Astrocyte (in vitro differentiated cells and primary cell): Measurements from ENCODE around the gene PMF1. TPM values are rescaled to one million over a fixed set of nuclear protein-coding genes. Genes with fewer than 3 reads are reported as not detected.
A peak's percentile ranks its signal among the peaks of the same experiment; 100 is the strongest.
"Not testable (repeated sequence)": the region's sequence is repeated elsewhere in the genome, so short reads cannot be mapped to it uniquely, and the experiment has no call there.

ENCODE experiments used
- DNase-seq: peaks from one replicate; pipeline ENCODE4 v3.0.0-alpha.2; 2010; ENCODE audit warnings: low read depth
- FAIRE-seq: peaks from 2 replicates; lab custom pipeline; 2011; peaks lifted over from hg19 to GRCh38; lab: Jason Lieb, UNC
- H2AFZ ChIP-seq: 2 replicates; pipeline ENCODE4 v1.6.0; 2012; ENCODE audit warnings: low read depth, low read length, inconsistent platforms
- H3K27ac ChIP-seq: 2 replicates; pipeline ENCODE4 v1.5.1; 2011; ENCODE audit warnings: low read depth, low read length, inconsistent platforms
- H3K27me3 ChIP-seq: 2 replicates; pipeline ENCODE4 v1.6.0; 2011; ENCODE audit warnings: low read length, inconsistent platforms; ENCODE audit not compliant: insufficient read depth
- H3K36me3 ChIP-seq: 2 replicates; pipeline ENCODE4 v1.5.1; 2011; ENCODE audit warnings: low read length, inconsistent platforms; ENCODE audit not compliant: insufficient read depth
- H3K4me1 ChIP-seq: 2 replicates; pipeline ENCODE4 v1.5.1; 2011; ENCODE audit warnings: low read length, inconsistent platforms; ENCODE audit not compliant: insufficient read depth
- H3K4me2 ChIP-seq: 2 replicates; pipeline ENCODE4 v1.6.0; 2012; ENCODE audit warnings: low read length, inconsistent platforms
- H3K4me3 ChIP-seq: 2 replicates; pipeline ENCODE4 v1.5.1; 2011; ENCODE audit warnings: low read depth, mild to moderate bottlenecking, low read length, inconsistent platforms; ENCODE audit not compliant: insufficient read depth
- H3K79me2 ChIP-seq: 2 replicates; pipeline ENCODE4 v1.6.0; 2012; ENCODE audit warnings: mild to moderate bottlenecking, low read length, inconsistent platforms; ENCODE audit not compliant: insufficient read depth
- H3K9ac ChIP-seq: 2 replicates; pipeline ENCODE4 v1.6.0; 2012; ENCODE audit warnings: mild to moderate bottlenecking, low read length, inconsistent platforms
- H3K9me3 ChIP-seq: 2 replicates; pipeline ENCODE4 v1.5.1; 2012; ENCODE audit warnings: low read depth, mild to moderate bottlenecking, low read length, inconsistent platforms; ENCODE audit not compliant: insufficient read depth
- H4K20me1 ChIP-seq: 2 replicates; pipeline ENCODE4 v1.6.0; 2012; ENCODE audit warnings: low read length, inconsistent platforms; ENCODE audit not compliant: insufficient read depth
- H3K27ac Mint-ChIP-seq: one replicate; pipeline ENCODE4 v1.8.0; 2021; ENCODE audit warnings: mild to moderate bottlenecking, mixed read lengths; ENCODE audit not compliant: unreplicated experiment
- H3K27me3 Mint-ChIP-seq: one replicate; pipeline ENCODE4 v1.8.0; 2021; ENCODE audit warnings: low read depth, mixed read lengths; ENCODE audit not compliant: unreplicated experiment
- H3K36me3 Mint-ChIP-seq: one replicate; pipeline ENCODE4 v1.8.0; 2021; ENCODE audit warnings: low read depth, mixed read lengths; ENCODE audit not compliant: unreplicated experiment
- H3K4me1 Mint-ChIP-seq: one replicate; pipeline ENCODE4 v1.8.0; 2021; ENCODE audit warnings: low read depth, mixed read lengths; ENCODE audit not compliant: unreplicated experiment
- H3K4me3 Mint-ChIP-seq: one replicate; pipeline ENCODE4 v1.8.0; 2021; ENCODE audit warnings: mild to moderate bottlenecking, moderate library complexity, mixed read lengths; ENCODE audit not compliant: unreplicated experiment
- H3K9me3 Mint-ChIP-seq: one replicate; pipeline ENCODE4 v1.8.0; 2021; ENCODE audit warnings: mild to moderate bottlenecking, mixed read lengths; ENCODE audit not compliant: unreplicated experiment
- EZH2 ChIP-seq: IDR thresholded peaks from 2 replicates; pipeline ENCODE4 v1.6.1; 2012; ENCODE audit warnings: mild to moderate bottlenecking, low read length, inconsistent platforms; ENCODE audit not compliant: insufficient read depth
- total RNA-seq: library from RNA; stranded (reverse); gene quantifications from 2 replicates; pipeline ENCODE4 v1.2.1, GENCODE V29; 2021
- TF ChIP-seq, protein P1 (sequence below): IDR thresholded peaks from 2 replicates; pipeline ENCODE4 v1.5.1; 2011; ENCODE audit warnings: low read depth, mild to moderate bottlenecking, inconsistent platforms, low read length, moderate library complexity; ENCODE audit not compliant: insufficient read depth

PMF1 gene
- total RNA-seq, 1 donor from 2014 or later, result 29.9 TPM

DNA sequence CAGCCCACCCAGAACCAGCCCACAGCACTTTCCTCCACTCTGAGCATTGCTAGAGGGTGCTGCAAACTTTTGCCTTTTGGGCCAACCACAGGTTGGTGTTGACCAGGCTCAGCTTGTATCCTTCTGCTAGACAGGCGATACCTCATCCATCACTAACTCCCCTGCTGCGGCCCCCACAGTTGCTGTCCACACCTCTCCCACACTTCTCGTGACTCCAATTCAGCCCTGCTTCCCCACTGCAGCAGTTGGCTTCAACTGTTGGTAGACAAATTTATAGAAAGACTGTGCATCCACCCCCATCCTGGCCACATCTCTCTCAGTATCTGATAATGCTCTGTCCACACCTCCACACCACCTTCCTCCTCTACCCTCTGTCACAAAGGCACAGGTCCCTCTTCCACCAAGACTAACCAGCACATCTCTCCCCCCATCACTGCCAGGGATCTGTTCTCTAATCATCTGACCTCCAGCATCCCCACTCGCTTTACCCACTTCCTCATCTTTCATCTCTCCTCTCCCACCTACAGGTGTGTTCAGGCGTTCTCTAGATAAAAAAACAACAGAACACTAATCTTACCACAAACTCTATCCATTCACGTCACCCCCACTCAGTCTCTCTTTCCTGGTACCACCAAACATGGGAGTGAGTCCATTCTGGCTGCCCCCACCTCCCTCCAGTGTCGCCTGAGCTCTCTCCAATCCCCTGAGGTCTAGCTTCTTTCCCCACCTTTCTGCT is 34.7 kb upstream of the PMF1 start:
- Histone ChIP-seq H3K4me2 (no peak overlapping the region), H3K36me3 (no peaks in the 10 kb centered on the region), H3K79me2 (no peaks in the 10 kb centered on the region), H2AFZ (no peak overlapping the region), H3K27me3 (peaks cover 2% of the 10 kb centered on the region), H3K9me3 (no peaks in the 10 kb centered on the region), H4K20me1 (no peaks in the 10 kb centered on the region), H3K4me3 (no peak overlapping the region), H3K27ac (no peak overlapping the region), H3K9ac (no peak overlapping the region), H3K4me1 (no peaks in the 10 kb centered on the region)
- no peak overlapping the region for H3K4me3 Mint-ChIP-seq
- DNase-seq (no peak), FAIRE-seq (no peak)
- H3K27ac Mint-ChIP-seq, result peak overlapping the region; percentile 42
- H3K9me3 Mint-ChIP-seq, result no peaks in the 10 kb centered on the region
- peaks cover 7% of the 10 kb centered on the region for H3K4me1 Mint-ChIP-seq
- no peak for TF ChIP-seq EZH2
- TF ChIP-seq, protein P1, sequence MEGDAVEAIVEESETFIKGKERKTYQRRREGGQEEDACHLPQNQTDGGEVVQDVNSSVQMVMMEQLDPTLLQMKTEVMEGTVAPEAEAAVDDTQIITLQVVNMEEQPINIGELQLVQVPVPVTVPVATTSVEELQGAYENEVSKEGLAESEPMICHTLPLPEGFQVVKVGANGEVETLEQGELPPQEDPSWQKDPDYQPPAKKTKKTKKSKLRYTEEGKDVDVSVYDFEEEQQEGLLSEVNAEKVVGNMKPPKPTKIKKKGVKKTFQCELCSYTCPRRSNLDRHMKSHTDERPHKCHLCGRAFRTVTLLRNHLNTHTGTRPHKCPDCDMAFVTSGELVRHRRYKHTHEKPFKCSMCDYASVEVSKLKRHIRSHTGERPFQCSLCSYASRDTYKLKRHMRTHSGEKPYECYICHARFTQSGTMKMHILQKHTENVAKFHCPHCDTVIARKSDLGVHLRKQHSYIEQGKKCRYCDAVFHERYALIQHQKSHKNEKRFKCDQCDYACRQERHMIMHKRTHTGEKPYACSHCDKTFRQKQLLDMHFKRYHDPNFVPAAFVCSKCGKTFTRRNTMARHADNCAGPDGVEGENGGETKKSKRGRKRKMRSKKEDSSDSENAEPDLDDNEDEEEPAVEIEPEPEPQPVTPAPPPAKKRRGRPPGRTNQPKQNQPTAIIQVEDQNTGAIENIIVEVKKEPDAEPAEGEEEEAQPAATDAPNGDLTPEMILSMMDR, result no peak
- H3K27me3 Mint-ChIP-seq, result peaks cover 27% of the 10 kb centered on the region
- H3K36me3 Mint-ChIP-seq, result no peaks in the 10 kb centered on the region

DNA sequence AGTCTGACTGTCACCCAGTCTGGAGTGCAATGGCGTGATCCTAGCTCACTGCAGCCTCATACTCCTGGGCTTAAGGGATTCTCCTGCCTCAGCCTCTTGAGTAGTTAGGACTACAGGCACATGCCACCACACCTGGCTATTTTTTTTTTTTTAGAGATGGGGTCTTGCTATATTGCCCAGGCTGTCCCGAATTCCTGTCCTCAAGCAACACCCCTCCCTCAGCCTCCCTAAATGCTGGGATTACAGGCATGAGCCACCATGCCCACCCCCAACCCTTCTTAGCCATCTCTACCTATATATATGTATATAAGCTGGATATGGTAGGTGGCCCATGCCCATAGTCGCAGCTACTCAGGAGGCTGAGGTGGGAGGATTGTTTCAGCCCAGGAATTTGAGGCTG is 32.3 kb upstream of the PMF1 start:
- H3K27me3 ChIP-seq, result no peaks in the 10 kb centered on the region
- H3K4me1 ChIP-seq, result no peaks in the 10 kb centered on the region
- no peaks in the 10 kb centered on the region for H3K36me3 Mint-ChIP-seq
- no peak overlapping the region for H3K4me3 ChIP-seq
- TF ChIP-seq, protein P1, result no peak
- no peak for TF ChIP-seq EZH2
- no peak overlapping the region for H2AFZ ChIP-seq
- no peak overlapping the region for H3K4me2 ChIP-seq
- no peak overlapping the region for H3K27ac ChIP-seq
- no peak overlapping the region for H3K4me3 Mint-ChIP-seq
- no peak overlapping the region for H3K27ac Mint-ChIP-seq
- H3K9me3 Mint-ChIP-seq, result no peaks in the 10 kb centered on the region
- H3K9ac ChIP-seq, result no peak overlapping the region
- DNase-seq, result no peak
- H3K79me2 ChIP-seq, result no peaks in the 10 kb centered on the region
- H3K27me3 Mint-ChIP-seq, result peaks cover 17% of the 10 kb centered on the region
- peaks cover 7% of the 10 kb centered on the region for H3K4me1 Mint-ChIP-seq
- H3K9me3 ChIP-seq, result no peaks in the 10 kb centered on the region
- H4K20me1 ChIP-seq, result no peaks in the 10 kb centered on the region
- no peaks in the 10 kb centered on the region for H3K36me3 ChIP-seq
- no peak for FAIRE-seq

DNA sequence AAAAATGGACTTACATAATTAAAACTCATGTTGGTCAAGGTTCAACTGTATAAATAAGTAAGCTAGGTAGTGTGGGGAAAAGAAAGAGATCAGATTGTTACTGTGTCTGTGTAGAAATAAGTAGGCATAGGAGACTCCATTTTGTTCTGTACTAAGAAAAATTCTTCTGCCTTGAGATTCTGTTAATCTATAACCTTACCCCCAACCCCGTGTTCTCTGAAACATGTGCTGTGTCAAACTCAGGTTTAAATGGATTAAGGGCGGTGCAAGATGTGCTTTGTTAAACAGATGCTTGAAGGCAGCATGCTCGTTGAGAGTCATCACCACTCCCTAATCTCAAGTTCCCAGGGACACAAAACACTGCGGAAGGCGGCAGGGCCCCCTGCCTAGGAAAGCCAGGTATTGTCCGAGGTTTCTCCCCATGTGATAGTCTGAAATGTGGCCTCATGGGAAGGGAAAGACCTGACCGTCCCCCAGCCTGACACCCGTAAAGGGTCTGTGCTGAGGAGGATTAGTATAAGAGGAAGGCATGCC is 31.3 kb upstream of the PMF1 start:
- H3K4me1 Mint-ChIP-seq, H4K20me1 ChIP-seq, DNase-seq, H3K9ac ChIP-seq, H3K9me3 ChIP-seq, H3K36me3 ChIP-seq, H3K9me3 Mint-ChIP-seq, H3K4me3 Mint-ChIP-seq, H3K4me2 ChIP-seq, H3K79me2 ChIP-seq, H3K4me1 ChIP-seq, H3K27me3 ChIP-seq, H3K4me3 ChIP-seq, H3K27ac ChIP-seq, FAIRE-seq, H3K36me3 Mint-ChIP-seq, H2AFZ ChIP-seq: not testable (repeated sequence)
- Mint-ChIP-seq H3K27ac (peak overlapping the region; percentile 72), H3K27me3 (peaks cover 12% of the 10 kb centered on the region)

DNA sequence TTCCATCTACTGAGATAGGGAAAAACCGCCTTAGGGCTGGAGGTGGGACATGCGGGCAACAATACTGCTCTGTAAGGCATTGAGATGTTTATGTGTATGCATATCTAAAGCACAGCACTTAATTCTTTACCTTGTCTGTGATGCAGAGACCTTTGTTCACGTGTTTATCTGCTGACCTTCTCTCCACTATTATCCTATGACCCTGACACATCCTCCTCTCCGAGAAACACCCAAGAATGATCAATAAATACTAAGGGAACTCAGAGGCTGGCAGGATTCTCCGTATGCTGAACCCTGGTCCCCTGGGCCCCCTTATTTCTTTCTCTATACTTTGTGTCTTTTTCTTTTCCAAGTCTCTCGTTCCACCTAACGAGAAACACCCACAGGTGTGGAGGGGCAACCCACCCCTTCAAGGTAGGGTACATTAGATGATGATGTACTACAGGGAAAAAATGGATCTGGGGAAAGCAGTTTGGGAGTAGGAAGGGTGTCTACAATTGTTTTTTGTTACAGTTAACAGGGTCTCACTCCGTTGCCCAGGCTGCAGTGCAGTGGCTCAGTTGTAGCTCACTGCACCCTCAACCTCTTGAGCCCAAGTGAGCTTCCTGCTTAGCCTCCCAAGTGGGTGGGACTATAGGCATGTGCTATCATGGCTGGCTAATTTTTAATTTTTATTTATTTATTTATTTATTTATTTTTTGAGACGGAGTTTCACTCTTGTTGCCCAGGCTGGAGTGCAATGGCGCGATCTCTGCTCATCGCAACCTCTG is 30.6 kb upstream of the PMF1 start:
- H3K4me3 Mint-ChIP-seq, H3K36me3 ChIP-seq, H3K9me3 Mint-ChIP-seq, FAIRE-seq, H3K4me2 ChIP-seq, H2AFZ ChIP-seq, H3K4me1 Mint-ChIP-seq, H3K4me3 ChIP-seq, H3K9ac ChIP-seq, H3K27me3 Mint-ChIP-seq, H4K20me1 ChIP-seq, H3K4me1 ChIP-seq, H3K36me3 Mint-ChIP-seq, H3K27me3 ChIP-seq, H3K9me3 ChIP-seq, DNase-seq, H3K79me2 ChIP-seq, H3K27ac ChIP-seq: not testable (repeated sequence)
- peak overlapping the region; percentile 78 for H3K27ac Mint-ChIP-seq
